ENCODE measurements around the gene SLC4A1AP. TPM values are rescaled to one million over a fixed set of nuclear protein-coding genes. Genes with fewer than 3 reads are reported as not detected.

Gene SLC4A1AP
- total and polyA plus RNA-seq, 2 of the 13 experiments (the other 11 are each of a cell fraction or from before 2014, with no cell fraction given): 15.3 to 44.6 TPM

GRCh38 chr2:27663285-27664153, at the start of gene SLC4A1AP, which contains the start of gene SUPT7L (continued):
- TF ChIP-seq ZNF800 (CRISPR knock-in tag; IDR thresholded peaks at IDR 0.05) (peak; percentile 93), MYNN (CRISPR knock-in tag; IDR thresholded peaks at IDR 0.05; ENCODE audit: low read depth) (peak; percentile 71; the same call in 1 of the 2 replicates), KLF16 (CRISPR knock-in tag; IDR thresholded peaks at IDR 0.05) (peak in 1 of 2 experiments; percentile 94; a peak in 2 of 4 replicates), ERF (CRISPR knock-in tag; IDR thresholded peaks at IDR 0.05) (peak; percentile 95), TRAFD1 (CRISPR knock-in tag; IDR thresholded peaks at IDR 0.05; ENCODE audit: borderline replicate concordance) (no peak), HOXA9 (CRISPR knock-in tag; IDR thresholded peaks at IDR 0.05; ENCODE audit: borderline replicate concordance) (peak; percentile 97), RNF219 (CRISPR knock-in tag; IDR thresholded peaks at IDR 0.05) (no peak; the same call in 1 of the 2 replicates), PAF1 (CRISPR knock-in tag; IDR thresholded peaks at IDR 0.05) (no peak), KAT2B (IDR thresholded peaks at IDR 0.05; ENCODE audit: borderline replicate concordance, low read depth, low read length) (no peak), SAFB2 (CRISPR knock-in tag; IDR thresholded peaks at IDR 0.05; ENCODE audit: borderline replicate concordance, low read depth) (no peak), TOPORS (CRISPR knock-in tag; IDR thresholded peaks at IDR 0.05) (peak; percentile 90), DNMT1 (CRISPR knock-in tag; IDR thresholded peaks at IDR 0.05) (peak; percentile 55; the same call in 1 of the 2 replicates), ZNF7 (CRISPR knock-in tag; IDR thresholded peaks at IDR 0.05) (0 out of 2 replicates have a peak, but pooled peaks have one; percentile 29), JUN (CRISPR knock-in tag; IDR thresholded peaks at IDR 0.05) (peak; percentile 82), MAX (IDR thresholded peaks at IDR 0.05) (peak; percentile 83), ZBTB25 (CRISPR knock-in tag; IDR thresholded peaks at IDR 0.05) (peak; percentile 81), SMARCE1 (IDR thresholded peaks at IDR 0.05; ENCODE audit: borderline replicate concordance) (no peak), ZNF607 (CRISPR knock-in tag; IDR thresholded peaks at IDR 0.05; ENCODE audit: borderline replicate concordance) (peak; percentile 82; the same call in 1 of the 2 replicates), RBAK (CRISPR knock-in tag; IDR thresholded peaks at IDR 0.05) (no peak), GRHL1 (CRISPR knock-in tag; conservative IDR thresholded peaks at IDR 0.05) (no peak)

All from HepG2 (cell line).